ENCODE measurements around the gene DACT3. TPM values are rescaled to one million over a fixed set of nuclear protein-coding genes. Genes with fewer than 3 reads are reported as not detected.

Gene DACT3
- total RNA-seq, 1 experiment from 2014 or later: 0.55 TPM

- no peak for DNase-seq
- Histone ChIP-seq H3K36me3 (replicated peaks; ENCODE audit: control insufficient read depth, insufficient read depth, low read length) (no peaks in the 10 kb centered on the region), H3K4me3 (ENCODE audit: insufficient read depth, low read depth, low read length) (no peak overlapping the region), H3K27me3 (ENCODE audit: control insufficient read depth, insufficient read depth, low read length) (no peaks in the 10 kb centered on the region)
Observed at GRCh38 chr19:46617601-46618000, 43.4 kb downstream of the DACT3 start.

GRCh38 chr19:46616631-46617322, 44.2 kb downstream of the DACT3 start:
- DNase-seq: peak; percentile 94
- H3K27me3 ChIP-seq (ENCODE audit: control insufficient read depth, insufficient read depth, low read length): no peaks in the 10 kb centered on the region
- no peaks in the 10 kb centered on the region for H3K36me3 ChIP-seq (replicated peaks; ENCODE audit: control insufficient read depth, insufficient read depth, low read length)
- no peak overlapping the region for H3K4me3 ChIP-seq (ENCODE audit: insufficient read depth, low read depth, low read length)

GRCh38 chr19:46615966-46616365, 45.0 kb downstream of the DACT3 start:
- no peak overlapping the region for H3K4me3 ChIP-seq (ENCODE audit: insufficient read depth, low read depth, low read length)
- H3K36me3 ChIP-seq (replicated peaks; ENCODE audit: control insufficient read depth, insufficient read depth, low read length): no peaks in the 10 kb centered on the region
- H3K27me3 ChIP-seq (ENCODE audit: control insufficient read depth, insufficient read depth, low read length): no peaks in the 10 kb centered on the region
- no peak for DNase-seq

GRCh38 chr19:46614114-46614722, 46.8 kb downstream of the DACT3 start:
- Histone ChIP-seq H3K4me3 (ENCODE audit: insufficient read depth, low read depth, low read length) (no peak overlapping the region), H3K36me3 (replicated peaks; ENCODE audit: control insufficient read depth, insufficient read depth, low read length) (peaks cover under 1% of the 10 kb centered on the region), H3K27me3 (ENCODE audit: control insufficient read depth, insufficient read depth, low read length) (no peaks in the 10 kb centered on the region)
- DNase-seq: peak; percentile 94

GRCh38 chr19:46613525-46613924, 47.5 kb downstream of the DACT3 start:
- no peak overlapping the region for H3K4me3 ChIP-seq (ENCODE audit: insufficient read depth, low read depth, low read length)
- DNase-seq: peak; percentile 52
- H3K27me3 ChIP-seq (ENCODE audit: control insufficient read depth, insufficient read depth, low read length): no peaks in the 10 kb centered on the region
- H3K36me3 ChIP-seq (replicated peaks; ENCODE audit: control insufficient read depth, insufficient read depth, low read length): peaks cover 7% of the 10 kb centered on the region

GRCh38 chr19:46611776-46612175, 49.2 kb downstream of the DACT3 start:
- Histone ChIP-seq H3K36me3 (replicated peaks; ENCODE audit: control insufficient read depth, insufficient read depth, low read length) (peaks cover 19% of the 10 kb centered on the region), H3K4me3 (ENCODE audit: insufficient read depth, low read depth, low read length) (no peak overlapping the region), H3K27me3 (ENCODE audit: control insufficient read depth, insufficient read depth, low read length) (no peaks in the 10 kb centered on the region)
- no peak for DNase-seq

- DNase-seq: peak; percentile 34
- no peaks in the 10 kb centered on the region for H3K27me3 ChIP-seq (ENCODE audit: control insufficient read depth, insufficient read depth, low read length)
- H3K36me3 ChIP-seq (replicated peaks; ENCODE audit: control insufficient read depth, insufficient read depth, low read length): peaks cover 23% of the 10 kb centered on the region
- H3K4me3 ChIP-seq (ENCODE audit: insufficient read depth, low read depth, low read length): no peak overlapping the region
Observed at GRCh38 chr19:46610851-46611770, 49.9 kb downstream of the DACT3 start.

GRCh38 chr19:46610413-46610775, 50.6 kb downstream of the DACT3 start:
- Histone ChIP-seq H3K27me3 (ENCODE audit: control insufficient read depth, insufficient read depth, low read length) (no peaks in the 10 kb centered on the region), H3K4me3 (ENCODE audit: insufficient read depth, low read depth, low read length) (no peak overlapping the region), H3K36me3 (replicated peaks; ENCODE audit: control insufficient read depth, insufficient read depth, low read length) (peaks cover 28% of the 10 kb centered on the region)
- DNase-seq: no peak

GRCh38 chr19:46609511-46610412, 51.2 kb downstream of the DACT3 start:
- H3K4me3 ChIP-seq (ENCODE audit: insufficient read depth, low read depth, low read length): no peak overlapping the region
- peaks cover 28% of the 10 kb centered on the region for H3K36me3 ChIP-seq (replicated peaks; ENCODE audit: control insufficient read depth, insufficient read depth, low read length)
- DNase-seq: peak; percentile 45
- H3K27me3 ChIP-seq (ENCODE audit: control insufficient read depth, insufficient read depth, low read length): no peaks in the 10 kb centered on the region

- no peak overlapping the region for H3K4me3 ChIP-seq (ENCODE audit: insufficient read depth, low read depth, low read length)
- H3K27me3 ChIP-seq (ENCODE audit: control insufficient read depth, insufficient read depth, low read length): no peaks in the 10 kb centered on the region
- H3K36me3 ChIP-seq (replicated peaks; ENCODE audit: control insufficient read depth, insufficient read depth, low read length): peaks cover 28% of the 10 kb centered on the region
- DNase-seq: peak; percentile 30
Observed at GRCh38 chr19:46608581-46609345, 52.2 kb downstream of the DACT3 start.

GRCh38 chr19:46608178-46608577, 52.8 kb downstream of the DACT3 start:
- Histone ChIP-seq H3K4me3 (ENCODE audit: insufficient read depth, low read depth, low read length) (no peak overlapping the region), H3K27me3 (ENCODE audit: control insufficient read depth, insufficient read depth, low read length) (no peaks in the 10 kb centered on the region), H3K36me3 (replicated peaks; ENCODE audit: control insufficient read depth, insufficient read depth, low read length) (peaks cover 28% of the 10 kb centered on the region)
- no peak for DNase-seq

GRCh38 chr19:46607448-46607841, 53.5 kb downstream of the DACT3 start:
- Histone ChIP-seq H3K4me3 (ENCODE audit: insufficient read depth, low read depth, low read length) (no peak overlapping the region), H3K36me3 (replicated peaks; ENCODE audit: control insufficient read depth, insufficient read depth, low read length) (peaks cover 28% of the 10 kb centered on the region), H3K27me3 (ENCODE audit: control insufficient read depth, insufficient read depth, low read length) (no peaks in the 10 kb centered on the region)
- DNase-seq: peak; percentile 24

GRCh38 chr19:46606681-46607447, 54.1 kb downstream of the DACT3 start:
- no peak overlapping the region for H3K4me3 ChIP-seq (ENCODE audit: insufficient read depth, low read depth, low read length)
- no peaks in the 10 kb centered on the region for H3K27me3 ChIP-seq (ENCODE audit: control insufficient read depth, insufficient read depth, low read length)
- peaks cover 28% of the 10 kb centered on the region for H3K36me3 ChIP-seq (replicated peaks; ENCODE audit: control insufficient read depth, insufficient read depth, low read length)
- DNase-seq: peak; percentile 15
